ENCODE results near the gene CLSTN3. TPM values are rescaled to one million over a fixed set of nuclear protein-coding genes. Genes with fewer than 3 reads are reported as not detected.
A peak's percentile ranks its signal among the peaks of the same experiment; 100 is the strongest.

Gene CLSTN3
- total and polyA plus RNA-seq, 2 of the 13 experiments (the other 11 are each of a cell fraction or from before 2014, with no cell fraction given), result 26.2 to 94.1 TPM

GRCh38 chr12:7197841-7198240, 67.7 kb downstream of the CLSTN3 start (continued):
- TF ChIP-seq USF2 (IDR thresholded peaks at IDR 0.05; ENCODE audit: low read depth, low read length) (no peak), USF2 (CRISPR knock-in tag; IDR thresholded peaks at IDR 0.05; ENCODE audit: borderline replicate concordance) (no peak), MXD4 (CRISPR knock-in tag; IDR thresholded peaks at IDR 0.05) (no peak), SOX6 (IDR thresholded peaks at IDR 0.05) (no peak), SOX6 (CRISPR knock-in tag; IDR thresholded peaks at IDR 0.05) (peak; percentile 35; the same call in 1 of the 2 replicates), RBFOX2 (IDR thresholded peaks at IDR 0.05; ENCODE audit: low read depth, low read length) (no peak), EZH2 (conservative IDR thresholded peaks at IDR 0.05; ENCODE audit: low read depth, low read length) (no peak), DNMT1 (CRISPR knock-in tag; IDR thresholded peaks at IDR 0.05) (no peak), ZFP90 (CRISPR knock-in tag; IDR thresholded peaks at IDR 0.05; ENCODE audit: borderline replicate concordance) (no peak), KAT2B (IDR thresholded peaks at IDR 0.05; ENCODE audit: borderline replicate concordance, low read depth, low read length) (no peak), ZNF362 (CRISPR knock-in tag; IDR thresholded peaks at IDR 0.05; ENCODE audit: borderline replicate concordance) (peak; percentile 96), TBX2 (CRISPR knock-in tag; IDR thresholded peaks at IDR 0.05; ENCODE audit: borderline replicate concordance) (peak; percentile 15; the same call in 1 of the 2 replicates), E2F1 (CRISPR knock-in tag; IDR thresholded peaks at IDR 0.05) (no peak), MIXL1 (CRISPR knock-in tag; IDR thresholded peaks at IDR 0.05) (0 out of 2 replicates have a peak, but pooled peaks have one; percentile 36), ZNF10 (CRISPR knock-in tag; IDR thresholded peaks at IDR 0.05; ENCODE audit: borderline replicate concordance, low read depth) (no peak), CBX1 (IDR thresholded peaks at IDR 0.05; ENCODE audit: low read depth) (no peak), BCL3 (CRISPR knock-in tag; IDR thresholded peaks at IDR 0.05) (no peak), TAF15 (IDR thresholded peaks at IDR 0.05; ENCODE audit: low read depth, low read length, poor library complexity, severe bottlenecking) (no peak), JUND (CRISPR knock-in tag; IDR thresholded peaks at IDR 0.05) (no peak), STAG1 (CRISPR knock-in tag; IDR thresholded peaks at IDR 0.05) (no peak), ZNF580 (CRISPR knock-in tag; IDR thresholded peaks at IDR 0.05; ENCODE audit: borderline replicate concordance, low read depth) (no peak), FOXO4 (CRISPR knock-in tag; conservative IDR thresholded peaks at IDR 0.05) (no peak), FOXA3 (CRISPR knock-in tag; IDR thresholded peaks at IDR 0.05) (0 out of 2 replicates have a peak, but pooled peaks have one; percentile 29), HNF4G (IDR thresholded peaks at IDR 0.05; ENCODE audit: borderline replicate concordance, low read depth, low read length) (no peak), HNF4G (CRISPR knock-in tag; IDR thresholded peaks at IDR 0.05; ENCODE audit: borderline replicate concordance, low read depth) (no peak)

Data from HepG2 (cell line).